Measurements from ENCODE around the gene NIPAL1.
A peak's percentile ranks its signal among the peaks of the same experiment; 100 is the strongest.

NIPAL1 gene

DNA sequence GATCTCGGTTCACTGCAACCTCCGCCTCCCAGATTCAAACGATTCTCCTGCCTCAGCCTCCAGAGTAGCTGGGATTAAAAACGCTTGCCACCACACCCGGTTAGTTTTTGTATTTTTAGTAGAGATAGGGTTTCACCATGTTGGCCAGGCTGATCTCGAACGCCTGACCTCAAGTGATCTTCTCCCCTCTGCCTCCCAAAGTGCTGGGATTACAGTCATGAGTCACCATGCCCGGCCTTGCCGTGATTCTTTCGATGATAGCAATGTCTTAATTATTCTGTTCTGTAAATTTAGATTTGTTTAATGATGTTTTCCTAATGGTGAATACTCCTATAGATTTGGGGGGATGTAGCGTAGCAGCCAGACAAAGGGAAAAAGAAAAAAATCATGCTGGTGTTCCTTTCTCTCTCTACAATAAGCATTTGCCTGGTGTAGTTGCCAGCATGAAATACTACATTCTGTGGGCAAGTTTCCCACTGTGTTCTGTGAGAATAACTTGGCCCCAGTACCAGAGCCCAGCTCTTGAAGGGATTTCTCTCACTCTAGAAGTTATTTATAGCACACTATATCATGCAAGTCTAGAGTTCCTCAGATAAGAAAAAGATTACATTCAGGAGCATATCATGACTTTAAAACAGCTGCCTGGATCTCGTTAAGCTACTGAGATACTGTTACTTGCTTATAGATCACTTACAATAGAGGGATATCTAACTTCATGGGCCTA, 15.4 kb downstream of the NIPAL1 start:
- in situ Hi-C loops (cut with HindIII; ENCODE audit: low sequenced_read_pairs): no loop called here
- peak; percentile 61 for DNase-seq (ENCODE audit: low read depth, low spot score)
- no peak overlapping the region for H3K4me3 ChIP-seq (ENCODE audit: low read depth, low read length)
- TF ChIP-seq, protein P1, sequence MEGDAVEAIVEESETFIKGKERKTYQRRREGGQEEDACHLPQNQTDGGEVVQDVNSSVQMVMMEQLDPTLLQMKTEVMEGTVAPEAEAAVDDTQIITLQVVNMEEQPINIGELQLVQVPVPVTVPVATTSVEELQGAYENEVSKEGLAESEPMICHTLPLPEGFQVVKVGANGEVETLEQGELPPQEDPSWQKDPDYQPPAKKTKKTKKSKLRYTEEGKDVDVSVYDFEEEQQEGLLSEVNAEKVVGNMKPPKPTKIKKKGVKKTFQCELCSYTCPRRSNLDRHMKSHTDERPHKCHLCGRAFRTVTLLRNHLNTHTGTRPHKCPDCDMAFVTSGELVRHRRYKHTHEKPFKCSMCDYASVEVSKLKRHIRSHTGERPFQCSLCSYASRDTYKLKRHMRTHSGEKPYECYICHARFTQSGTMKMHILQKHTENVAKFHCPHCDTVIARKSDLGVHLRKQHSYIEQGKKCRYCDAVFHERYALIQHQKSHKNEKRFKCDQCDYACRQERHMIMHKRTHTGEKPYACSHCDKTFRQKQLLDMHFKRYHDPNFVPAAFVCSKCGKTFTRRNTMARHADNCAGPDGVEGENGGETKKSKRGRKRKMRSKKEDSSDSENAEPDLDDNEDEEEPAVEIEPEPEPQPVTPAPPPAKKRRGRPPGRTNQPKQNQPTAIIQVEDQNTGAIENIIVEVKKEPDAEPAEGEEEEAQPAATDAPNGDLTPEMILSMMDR (IDR thresholded peaks at IDR 0.05; ENCODE audit: low read depth, low read length): no peak

DNA sequence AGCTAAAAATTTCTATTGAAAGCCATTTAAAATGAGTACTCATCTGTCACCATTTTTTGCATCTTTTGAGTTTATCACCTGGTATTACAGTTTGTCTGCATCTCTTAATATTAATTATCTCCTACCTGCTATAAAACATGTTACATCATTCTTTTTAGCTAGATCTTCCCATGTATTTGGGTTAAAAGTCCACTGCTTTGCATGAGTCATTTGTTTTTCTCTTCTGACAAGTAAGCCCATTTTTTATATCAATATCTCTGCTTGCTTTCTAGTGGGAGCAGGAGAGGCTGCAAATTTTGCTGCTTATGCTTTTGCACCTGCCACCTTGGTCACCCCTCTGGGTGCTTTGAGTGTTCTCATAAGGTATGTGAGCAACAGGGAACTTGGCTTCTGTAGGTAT, 16.1 kb downstream of the NIPAL1 start:
- in situ Hi-C loops (cut with HindIII; ENCODE audit: low sequenced_read_pairs): no loop called here
- DNase-seq (ENCODE audit: low read depth, low spot score): no peak
- TF ChIP-seq, protein P1 (IDR thresholded peaks at IDR 0.05; ENCODE audit: low read depth, low read length): no peak
- H3K4me3 ChIP-seq (ENCODE audit: low read depth, low read length): no peak overlapping the region

DNA sequence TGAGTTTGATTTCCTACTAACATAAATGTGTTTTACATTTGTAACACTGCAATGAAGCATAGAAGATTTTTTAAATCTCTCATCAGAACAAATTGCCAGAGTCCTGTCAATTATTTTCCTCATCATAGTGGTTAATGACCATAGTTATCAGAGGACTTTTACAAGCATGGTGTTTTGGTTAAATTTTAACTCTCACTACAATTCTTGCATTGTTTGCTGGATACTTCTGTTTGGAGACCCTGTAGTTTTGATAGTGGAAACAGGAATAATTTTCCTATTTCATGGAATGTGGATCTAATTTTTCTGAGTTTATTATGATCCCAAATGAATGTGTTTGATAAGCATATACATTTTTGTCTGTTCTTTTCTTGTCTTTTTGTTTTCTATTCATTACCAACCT, 16.8 kb downstream of the NIPAL1 start:
- TF ChIP-seq, protein P1 (IDR thresholded peaks at IDR 0.05; ENCODE audit: low read depth, low read length): no peak
- H3K4me3 ChIP-seq (ENCODE audit: low read depth, low read length): no peak overlapping the region
- no peak for DNase-seq (ENCODE audit: low read depth, low spot score)
- in situ Hi-C loops (cut with HindIII; ENCODE audit: low sequenced_read_pairs): no loop called here

DNA sequence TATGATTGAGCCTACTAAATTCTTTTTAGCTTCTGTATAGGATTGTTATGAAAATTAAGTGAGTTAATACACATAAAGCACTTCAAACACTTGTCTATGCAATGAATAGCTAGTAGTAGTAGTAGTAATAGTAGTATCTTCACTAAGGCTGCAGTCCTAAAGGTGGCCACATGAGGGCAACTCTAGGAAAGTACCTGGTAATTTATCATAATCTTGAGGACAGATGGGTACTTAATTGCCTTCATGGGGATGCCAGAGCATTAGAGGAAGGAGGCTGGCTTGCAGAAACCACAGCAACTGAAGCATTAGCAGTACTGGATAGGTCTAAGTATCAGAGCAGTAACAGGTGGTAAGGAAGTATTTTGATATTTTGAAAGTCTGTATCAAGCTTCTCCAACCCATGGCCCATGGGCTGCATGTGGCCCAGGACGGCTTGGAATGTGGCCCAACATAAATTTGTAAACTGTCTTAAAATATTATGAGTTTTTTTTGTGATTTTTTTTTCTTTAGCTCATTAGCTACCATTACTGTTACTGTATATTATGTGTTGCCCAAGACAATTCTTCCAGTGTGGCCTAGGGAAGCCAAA, 17.3 kb downstream of the NIPAL1 start:
- TF ChIP-seq, protein P1 (IDR thresholded peaks at IDR 0.05; ENCODE audit: low read depth, low read length): peak; percentile 50
- in situ Hi-C loops (cut with HindIII; ENCODE audit: low sequenced_read_pairs): no loop called here
- no peak for DNase-seq (ENCODE audit: low read depth, low spot score)

DNA sequence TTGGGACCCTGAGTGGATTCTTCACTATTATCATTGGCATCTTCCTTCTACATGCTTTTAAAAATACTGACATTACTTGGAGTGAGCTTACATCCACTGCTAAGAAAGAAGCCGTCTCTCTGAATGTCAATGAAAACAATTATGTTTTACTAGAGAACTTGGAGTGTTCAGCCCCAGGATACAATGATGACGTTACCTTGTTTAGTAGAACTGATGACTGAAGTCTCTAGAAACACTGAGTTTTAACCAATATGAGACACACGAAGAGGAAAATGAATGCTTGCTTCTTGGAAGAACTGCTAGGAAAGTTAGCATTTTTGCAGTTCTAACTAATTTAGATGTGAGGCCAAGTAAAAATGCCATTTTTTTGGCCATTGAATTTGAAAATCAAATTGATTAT, 19.4 kb downstream of the NIPAL1 start:
- TF ChIP-seq, protein P1 (IDR thresholded peaks at IDR 0.05; ENCODE audit: low read depth, low read length): no peak
- no peak overlapping the region for H3K4me3 ChIP-seq (ENCODE audit: low read depth, low read length)
- no peak for DNase-seq (ENCODE audit: low read depth, low spot score)
- in situ Hi-C loops (cut with HindIII; ENCODE audit: low sequenced_read_pairs): no loop called here

More for the DNA sequence above, 17.3 kb downstream of the NIPAL1 start:
- H3K4me3 ChIP-seq (ENCODE audit: low read depth, low read length): no peak overlapping the region

DNA sequence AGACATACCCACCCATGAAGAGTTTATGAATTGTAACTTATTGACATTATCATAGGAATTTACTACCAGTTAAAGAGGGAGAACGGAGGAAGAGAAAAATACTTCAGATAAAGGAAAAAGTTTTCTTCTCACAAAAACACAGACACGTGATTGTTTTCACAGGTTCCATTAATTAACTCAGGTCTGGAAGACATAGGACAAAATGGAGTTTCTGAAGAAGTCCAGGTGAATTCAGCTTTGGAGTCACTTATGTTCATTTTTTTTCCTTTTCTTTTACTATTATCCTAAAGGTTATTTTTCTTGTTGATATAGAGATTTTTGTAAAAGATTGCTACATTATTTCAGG, 20.5 kb downstream of the NIPAL1 start:
- TF ChIP-seq, protein P1 (IDR thresholded peaks at IDR 0.05; ENCODE audit: low read depth, low read length): no peak
- H3K4me3 ChIP-seq (ENCODE audit: low read depth, low read length): no peak overlapping the region
- in situ Hi-C loops (cut with HindIII; ENCODE audit: low sequenced_read_pairs): no loop called here
- DNase-seq (ENCODE audit: low read depth, low spot score): no peak
